Skeletal muscle tissue (tissue), 4 donors: ENCODE data around the gene ZYG11B. TPM values are rescaled to one million over a fixed set of nuclear protein-coding genes. Genes with fewer than 3 reads are reported as not detected.
"Not testable (repeated sequence)": the region's sequence is repeated elsewhere in the genome, so short reads cannot be mapped to it uniquely, and the experiment has no call there.

ENCODE experiments used
- H3K27ac ChIP-seq: one replicate; pipeline ENCODE4 v1.7.0; 2013; ENCODE audit warnings: mild to moderate bottlenecking, low read depth, low read length, inconsistent platforms
- H3K27me3 ChIP-seq, 3 donors: one replicate each; pipeline ENCODE4 v1.7.0; 2013; ENCODE audit warnings: low read length in 3 of 3; ENCODE audit not compliant: control insufficient read depth in 3 of 3, insufficient read depth in 3 of 3
- H3K36me3 ChIP-seq, 3 donors: one replicate each; pipeline ENCODE4 v1.7.0; 2013; ENCODE audit warnings: low read length in 3 of 3; ENCODE audit not compliant: control insufficient read depth in 3 of 3, insufficient read depth in 3 of 3
- H3K4me1 ChIP-seq, 3 donors: one replicate each; pipeline ENCODE4 v1.7.0; 2013; ENCODE audit warnings: low read length in 3 of 3, mild to moderate bottlenecking in 3 of 3; ENCODE audit not compliant: control insufficient read depth in 3 of 3, insufficient read depth in 3 of 3
- H3K4me3 ChIP-seq, 3 donors: one replicate each; pipeline ENCODE4 v1.7.0; 2013; ENCODE audit warnings: low read length in 3 of 3
- H3K9ac ChIP-seq, 3 donors: one replicate each; pipeline ENCODE4 v1.7.0; 2013; ENCODE audit warnings: low read length in 3 of 3, mild to moderate bottlenecking in 3 of 3, moderate library complexity in 2 of 3, low read depth in 1 of 3
- H3K9me3 ChIP-seq, 3 donors: one replicate each; pipeline ENCODE4 v1.7.0; 2013; ENCODE audit warnings: low read length in 3 of 3; ENCODE audit not compliant: control insufficient read depth in 3 of 3
- total RNA-seq: library from RNA; depleted of rRNA; stranded (reverse); fragments of >200 nt; gene quantifications from one replicate; pipeline ENCODE4 v1.2.3, GENCODE V29; 2014
- donor health status: Osteomylitis.

The ZYG11B gene
- total RNA-seq, 1 donor from 2014 or later = 51.7 TPM

- Histone ChIP-seq H3K4me1 (peaks cover 4 to 16% (median 13%) of the 10 kb centered on the region in 3 donors), H3K27ac (no peak overlapping the region), H3K9me3 (no peaks in the 10 kb centered on the region), H3K4me3 (no peak overlapping the region), H3K36me3 (peaks cover 0 to 3% (median 0%) of the 10 kb centered on the region in 3 donors), H3K9ac (no peak overlapping the region), H3K27me3 (no peaks in the 10 kb centered on the region)
Measured at GRCh38 chr1:52733368-52733767, 7.1 kb downstream of the ZYG11B start.

- not testable (repeated sequence) for H3K4me3 ChIP-seq, H3K9me3 ChIP-seq, H3K27ac ChIP-seq, H3K27me3 ChIP-seq, H3K9ac ChIP-seq, H3K36me3 ChIP-seq
- peaks cover 13 to 24% (median 16%) of the 10 kb centered on the region in 3 donors for H3K4me1 ChIP-seq
Measured at GRCh38 chr1:52735371-52735770, 9.1 kb downstream of the ZYG11B start.

- peaks cover 19 to 33% (median 21%) of the 10 kb centered on the region in 3 donors for H3K4me1 ChIP-seq
- no peaks in the 10 kb centered on the region for H3K27me3 ChIP-seq
- no peak overlapping the region for H3K27ac ChIP-seq
- no peaks in the 10 kb centered on the region for H3K36me3 ChIP-seq
- no peak overlapping the region for H3K9ac ChIP-seq
- H3K9me3 ChIP-seq = no peaks in the 10 kb centered on the region
- no peak overlapping the region for H3K4me3 ChIP-seq
Measured at GRCh38 chr1:52738148-52738547, 11.9 kb downstream of the ZYG11B start.

- no peak overlapping the region for H3K4me3 ChIP-seq
- no peaks in the 10 kb centered on the region for H3K9me3 ChIP-seq
- no peaks in the 10 kb centered on the region for H3K36me3 ChIP-seq
- H3K9ac ChIP-seq = peak overlapping the region in 1 of 3 donors; percentile 40
- no peaks in the 10 kb centered on the region for H3K27me3 ChIP-seq
- peak overlapping the region; percentile 64 for H3K27ac ChIP-seq
- H3K4me1 ChIP-seq = peaks cover 19 to 33% (median 21%) of the 10 kb centered on the region in 3 donors
Measured at GRCh38 chr1:52738893-52739292, 12.6 kb downstream of the ZYG11B start.

GRCh38 chr1:52739699-52740467, 13.6 kb downstream of the ZYG11B start:
- Histone ChIP-seq H3K27ac (peak overlapping the region; percentile 65), H3K9ac (peak overlapping the region in 1 of 3 donors; percentile 27), H3K27me3 (no peaks in the 10 kb centered on the region), H3K4me3 (peak overlapping the region in 2 of 3 donors; percentile 13 to 37), H3K9me3 (no peaks in the 10 kb centered on the region), H3K4me1 (peaks cover 21 to 33% (median 21%) of the 10 kb centered on the region in 3 donors), H3K36me3 (no peaks in the 10 kb centered on the region)

GRCh38 chr1:52741259-52741658, 15.0 kb downstream of the ZYG11B start:
- H3K9me3 ChIP-seq = no peaks in the 10 kb centered on the region
- no peak overlapping the region for H3K27ac ChIP-seq
- H3K27me3 ChIP-seq = no peaks in the 10 kb centered on the region
- H3K4me3 ChIP-seq = no peak overlapping the region
- H3K4me1 ChIP-seq = peaks cover 21 to 33% (median 21%) of the 10 kb centered on the region in 3 donors
- no peaks in the 10 kb centered on the region for H3K36me3 ChIP-seq
- no peak overlapping the region for H3K9ac ChIP-seq

GRCh38 chr1:52746189-52746588, 19.9 kb downstream of the ZYG11B start:
- Histone ChIP-seq H3K27me3 (no peaks in the 10 kb centered on the region), H3K27ac (no peak overlapping the region), H3K4me3 (no peak overlapping the region), H3K9ac (no peak overlapping the region), H3K4me1 (peaks cover 10 to 23% (median 17%) of the 10 kb centered on the region in 3 donors), H3K9me3 (no peaks in the 10 kb centered on the region), H3K36me3 (no peaks in the 10 kb centered on the region)

GRCh38 chr1:52747450-52747849, 21.2 kb downstream of the ZYG11B start:
- Histone ChIP-seq H3K36me3 (no peaks in the 10 kb centered on the region), H3K4me1 (peaks cover 17 to 29% (median 18%) of the 10 kb centered on the region in 3 donors), H3K9ac (peak overlapping the region in 1 of 3 donors; percentile 32), H3K27ac (no peak overlapping the region), H3K27me3 (no peaks in the 10 kb centered on the region), H3K4me3 (no peak overlapping the region), H3K9me3 (no peaks in the 10 kb centered on the region)

GRCh38 chr1:52748119-52748518, 21.9 kb downstream of the ZYG11B start:
- no peak overlapping the region for H3K9ac ChIP-seq

GRCh38 chr1:52749496-52749895, 23.2 kb downstream of the ZYG11B start:
- H3K4me3 ChIP-seq, H3K27ac ChIP-seq, H3K9me3 ChIP-seq, H3K36me3 ChIP-seq, H3K9ac ChIP-seq, H3K27me3 ChIP-seq: not testable (repeated sequence)
- peaks cover 16 to 30% (median 17%) of the 10 kb centered on the region in 3 donors for H3K4me1 ChIP-seq

More at GRCh38 chr1:52748119-52748518, 21.9 kb downstream of the ZYG11B start:
- Histone ChIP-seq H3K4me3 (no peak overlapping the region), H3K9me3 (no peaks in the 10 kb centered on the region), H3K4me1 (peaks cover 17 to 30% (median 18%) of the 10 kb centered on the region in 3 donors), H3K27me3 (no peaks in the 10 kb centered on the region), H3K36me3 (no peaks in the 10 kb centered on the region), H3K27ac (no peak overlapping the region)
